Islet of Langerhans (tissue), 1 donor: Measurements from ENCODE around the gene ABHD14A.
"Not testable (repeated sequence)": the region's sequence is repeated elsewhere in the genome, so short reads cannot be mapped to it uniquely, and the experiment has no call there.

Source experiments
- FAIRE-seq: peaks from one replicate; lab custom pipeline; 2011; peaks lifted over from hg19 to GRCh38; lab: Jason Lieb, UNC

ABHD14A gene

GRCh38 chr3:51974963-51975851 lies at the start of gene ABHD14A:
ABHD14A (plus strand) TSS chr3:51975064; CDS start chr3:51975136, 72 bp downstream.
- FAIRE-seq = no peak

- FAIRE-seq = no peak
These were observed 47.5 kb upstream of the ABHD14A start for GRCh38 chr3:51927061-51927977.

DNA sequence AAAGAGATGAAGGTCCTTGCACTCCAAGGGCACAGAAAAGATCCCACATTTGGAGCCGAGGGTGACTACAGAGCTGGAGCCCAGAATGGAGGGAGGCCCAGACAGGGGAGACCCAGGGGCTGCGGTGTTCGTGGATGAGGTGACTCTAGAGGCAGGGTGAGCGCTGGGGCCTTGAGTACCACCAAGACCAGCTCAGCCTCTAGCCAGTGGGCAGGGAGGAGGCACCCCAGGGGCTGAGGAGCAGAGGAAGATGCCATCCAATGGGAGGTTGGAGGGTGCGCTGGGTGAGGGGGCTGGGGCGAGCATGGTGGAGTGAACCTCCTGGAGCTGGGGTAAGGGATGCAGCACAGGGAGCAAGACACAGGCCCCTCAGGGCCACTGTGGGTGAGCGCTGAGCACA lies 46.4 kb upstream of the ABHD14A start:
- no peak for FAIRE-seq

DNA sequence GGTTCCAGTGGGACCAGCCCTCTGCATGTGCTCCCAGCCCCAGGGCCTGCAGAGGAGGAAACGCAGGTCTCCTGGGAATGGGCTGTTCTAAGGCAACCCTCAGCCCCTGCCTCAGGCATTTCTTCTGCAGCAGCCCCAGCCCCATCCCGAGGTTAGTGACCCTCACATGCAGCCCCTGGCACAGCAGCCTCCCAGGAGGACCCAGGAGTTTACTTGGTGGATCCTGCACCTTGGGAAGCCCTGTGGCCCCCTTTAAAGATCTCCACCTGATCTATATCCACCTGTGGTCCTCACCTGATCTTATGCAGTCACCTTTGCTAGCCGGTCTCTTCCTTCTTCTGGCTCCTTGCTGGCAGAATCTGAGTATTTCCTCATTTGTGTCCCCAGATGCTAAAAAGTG lies 45.9 kb upstream of the ABHD14A start:
- not testable (repeated sequence) for FAIRE-seq

- FAIRE-seq = no peak
These were observed 45.4 kb upstream of the ABHD14A start for GRCh38 chr3:51929420-51930003.

DNA sequence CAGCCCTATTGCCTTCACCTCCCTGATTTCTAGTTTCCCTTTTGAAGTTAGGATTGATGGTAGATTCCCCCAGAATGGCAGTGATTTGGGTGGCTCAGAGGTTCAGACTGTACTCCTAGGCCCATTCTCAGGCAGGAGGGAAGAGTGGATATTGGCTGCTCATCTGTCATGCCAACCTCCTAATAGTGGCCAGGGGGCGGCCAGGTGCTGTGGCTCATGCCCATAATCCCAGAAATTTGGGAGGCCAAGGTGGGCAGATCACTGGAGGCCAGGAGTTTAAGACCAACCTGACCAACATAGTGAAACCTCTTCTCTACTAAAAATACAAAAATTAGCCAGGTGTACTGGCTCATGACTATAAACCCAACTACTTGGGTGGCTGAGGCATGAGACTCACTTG lies 44.4 kb upstream of the ABHD14A start:
- no peak for FAIRE-seq

DNA sequence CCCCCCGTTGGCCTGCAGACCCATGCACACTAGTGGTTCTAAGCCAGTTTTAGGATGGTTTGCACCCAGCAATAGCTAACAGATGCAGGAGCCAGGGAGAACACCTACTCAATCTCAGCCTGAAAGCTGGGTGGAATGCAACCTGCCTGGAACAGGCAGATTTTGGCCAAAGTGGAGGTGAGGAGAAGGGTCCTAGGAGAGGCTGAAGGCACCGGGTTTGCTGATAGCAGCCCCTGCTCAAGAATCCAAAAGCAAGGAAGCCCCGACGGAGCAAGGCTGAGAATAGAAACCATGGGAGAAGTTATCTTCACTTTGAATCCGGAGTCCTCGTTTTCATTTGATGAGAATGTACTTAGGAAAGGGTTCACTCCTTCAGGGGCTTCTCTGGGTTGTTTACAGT lies 43.1 kb upstream of the ABHD14A start:
- FAIRE-seq = no peak

DNA sequence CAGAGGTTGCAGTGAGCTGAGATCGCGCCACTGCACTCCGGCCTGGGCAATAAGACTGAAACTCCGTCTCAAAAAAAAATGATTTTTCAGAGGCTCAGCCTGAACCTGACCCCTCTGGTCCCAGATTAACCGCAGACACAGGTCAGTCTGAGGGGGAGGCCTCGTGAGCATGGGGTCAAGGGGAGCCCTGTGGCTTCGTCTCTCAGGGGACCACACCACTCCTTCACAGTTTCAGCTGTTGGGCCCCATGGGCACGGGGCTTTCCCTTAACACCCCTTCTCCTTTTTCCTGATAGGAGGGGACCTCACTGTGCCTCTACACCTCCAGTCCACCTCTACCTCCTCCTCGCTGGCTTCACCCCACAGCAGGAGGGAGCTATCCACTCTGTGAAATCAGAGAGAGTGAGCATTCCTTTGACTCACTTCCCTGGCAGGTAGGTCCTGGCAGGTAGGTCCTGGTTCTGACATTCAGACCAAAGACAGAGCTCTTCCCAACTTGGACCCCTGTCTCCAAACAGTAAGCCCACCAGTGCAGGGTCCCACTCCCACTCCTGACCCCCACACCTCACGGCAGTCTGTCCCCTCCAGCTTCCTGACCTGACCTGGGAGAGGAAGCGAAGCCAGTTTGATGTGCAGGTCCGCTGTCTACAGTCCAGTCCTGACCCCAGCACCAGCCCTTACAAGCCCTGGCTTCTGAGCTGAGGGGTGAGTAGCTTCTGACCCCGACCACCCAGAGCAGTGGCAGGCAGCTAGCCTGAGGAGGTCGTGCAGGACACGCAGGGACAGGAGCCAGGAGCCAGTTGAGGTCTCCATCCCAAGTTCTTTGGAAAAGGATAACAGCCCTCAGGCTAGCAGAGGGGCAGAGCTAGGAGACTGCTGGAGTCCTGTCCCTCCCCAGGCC lies 42.1 kb upstream of the ABHD14A start:
- no peak for FAIRE-seq

GRCh38 chr3:51933471-51934138 lies 41.3 kb upstream of the ABHD14A start:
- FAIRE-seq = no peak

DNA sequence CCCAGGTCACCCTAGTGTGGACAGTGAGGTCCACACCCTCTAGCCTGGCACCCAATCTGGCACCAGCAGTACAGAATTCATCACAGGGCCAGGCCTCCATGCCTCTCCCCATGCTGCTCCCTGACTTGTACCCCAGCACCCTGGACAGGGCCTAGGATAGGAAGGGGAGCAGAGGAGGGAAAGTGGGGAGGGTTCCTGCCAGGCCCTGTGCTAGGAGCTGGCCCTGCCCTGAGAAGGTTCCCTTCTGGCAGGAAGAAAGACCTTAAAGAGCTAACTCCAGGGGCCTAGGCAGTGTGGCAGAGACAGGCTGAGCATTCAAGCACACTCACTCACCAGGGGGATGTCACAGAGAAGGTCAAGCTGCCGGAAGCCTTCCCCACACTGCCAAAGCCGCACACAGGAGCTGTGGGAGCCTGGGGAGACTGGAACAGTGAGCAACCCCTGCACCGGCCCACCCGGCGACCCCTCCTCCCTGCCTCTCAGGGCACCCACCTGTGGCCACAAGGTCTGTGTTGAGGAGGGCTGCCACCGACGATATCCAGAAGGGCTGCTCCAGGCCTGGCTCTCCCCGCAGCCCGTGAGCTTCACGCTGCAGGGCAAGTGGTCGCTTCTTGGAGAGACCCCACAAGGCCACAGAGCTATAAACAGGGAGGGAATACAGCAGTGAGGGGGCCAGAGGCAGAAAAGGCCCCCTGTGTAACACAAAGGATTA lies 40.6 kb upstream of the ABHD14A start:
- FAIRE-seq = no peak

DNA sequence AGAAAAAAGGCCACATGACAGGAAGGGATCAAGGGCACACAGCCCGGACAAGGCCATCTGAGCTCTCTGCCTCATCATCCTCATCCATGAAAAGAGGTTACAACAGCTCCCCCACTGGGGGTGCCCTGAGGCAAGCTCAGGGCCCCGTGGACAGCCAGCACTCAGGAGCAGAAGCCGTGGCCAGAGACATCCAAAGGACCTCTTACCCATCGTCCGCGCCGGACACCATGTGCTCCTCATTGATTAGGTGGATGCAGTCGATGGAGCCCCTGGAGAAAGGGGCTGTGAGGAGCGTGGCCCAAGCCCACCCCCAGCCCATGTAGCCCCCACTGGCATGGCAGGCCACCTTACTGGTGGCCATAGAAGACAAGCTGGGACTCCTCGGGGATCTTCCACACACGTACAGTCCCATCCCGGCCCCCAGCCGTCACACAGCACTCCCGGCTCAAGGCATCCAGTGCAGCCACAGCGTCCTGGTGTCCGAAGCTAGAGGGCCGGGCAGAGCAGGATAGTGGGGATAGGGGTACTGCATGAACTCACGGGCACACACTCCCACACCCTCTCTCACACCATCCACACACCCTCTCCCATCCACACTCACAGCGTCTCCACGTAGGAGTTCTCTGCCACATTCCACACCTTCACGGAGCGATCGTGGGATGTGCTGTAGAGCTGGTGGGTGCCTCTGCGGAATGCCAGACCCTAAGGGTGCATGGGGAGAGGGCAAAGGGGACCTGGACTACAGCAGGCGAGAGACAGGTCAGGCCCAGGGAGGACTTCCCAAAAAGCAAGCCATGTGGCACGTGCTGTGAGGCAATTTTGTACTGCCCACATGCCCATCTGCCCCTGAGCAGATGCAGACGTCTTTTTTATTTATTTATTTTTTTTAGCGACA lies 39.6 kb upstream of the ABHD14A start:
- no peak for FAIRE-seq

DNA sequence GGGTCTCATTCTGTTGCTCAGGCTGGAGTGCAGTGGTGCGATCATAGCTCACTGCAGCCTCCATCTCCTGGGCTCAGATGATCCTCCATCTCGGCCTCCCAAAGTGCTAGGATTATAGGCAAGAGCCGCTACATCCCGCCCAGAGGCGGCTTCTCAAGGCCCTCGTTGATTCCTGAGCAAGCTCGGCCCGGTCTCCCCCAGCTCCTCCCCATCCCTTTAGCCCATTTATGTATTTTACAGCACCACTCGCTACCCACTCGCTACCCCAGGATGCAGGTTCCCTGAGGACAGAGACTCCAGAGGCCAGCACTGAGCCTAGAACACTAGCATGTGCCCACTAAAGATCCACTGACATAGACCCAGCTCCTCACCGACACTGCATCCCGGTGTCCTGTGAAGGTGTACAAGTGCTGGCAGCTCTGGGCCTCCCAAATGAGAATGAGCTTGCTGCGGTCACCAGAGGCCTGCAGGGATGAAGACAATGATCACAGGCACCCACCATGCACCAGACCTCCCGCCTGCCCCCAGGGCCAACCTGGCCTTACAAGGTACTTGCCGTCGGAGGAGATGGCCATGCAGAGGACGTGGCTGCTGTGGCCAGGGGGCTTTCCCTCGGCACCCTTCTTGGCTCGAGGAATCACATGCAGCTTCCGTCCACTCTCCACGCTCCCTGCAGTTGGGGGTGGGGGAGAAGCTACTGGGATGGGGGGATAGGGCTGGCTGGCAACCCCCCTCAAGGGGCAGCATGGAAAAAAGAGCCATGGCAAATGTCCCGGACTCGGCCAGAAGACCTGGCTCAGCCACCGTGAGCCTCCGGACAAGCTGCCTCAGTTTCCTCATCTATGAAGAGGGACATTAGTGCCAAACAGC lies 38.7 kb upstream of the ABHD14A start:
- FAIRE-seq = no peak

GRCh38 chr3:51937014-51937413 lies 37.9 kb upstream of the ABHD14A start:
- FAIRE-seq = no peak

GRCh38 chr3:51937611-51938450 lies 37.0 kb upstream of the ABHD14A start:
- FAIRE-seq = no peak

GRCh38 chr3:51938780-51939425 lies 36.0 kb upstream of the ABHD14A start:
- FAIRE-seq = no peak

GRCh38 chr3:51940648-51941462 lies 34.0 kb upstream of the ABHD14A start:
- FAIRE-seq = no peak
